Left lobe of liver (tissue), 2 donors: ENCODE data around the gene GOLIM4. TPM values are rescaled to one million over a fixed set of nuclear protein-coding genes. Genes with fewer than 3 reads are reported as not detected.

Experiments
- ATAC-seq: fragments of 200-7000 bp; cut with Tn5 transposase; one replicate; pipeline ENCODE4 v1.9.1; 2020; ENCODE audit warnings: mild to moderate bottlenecking, moderate library complexity
- DNase-seq: peaks from one replicate; pipeline ENCODE4 v3.0.0-alpha.2; 2020; ENCODE audit warnings: low spot score
- total RNA-seq: library from RNA; stranded (reverse); gene quantifications from one replicate; pipeline ENCODE4 v1.2.1, GENCODE V29; 2021
- donor health status: DM: no; HTN: no; CAD: no; lungs with moderate emphysema.
- donor health status: DM: no; HTN: yes; CAD: no.

The GOLIM4 gene
- total RNA-seq, 1 donor from 2014 or later: 39.2 TPM

DNA sequence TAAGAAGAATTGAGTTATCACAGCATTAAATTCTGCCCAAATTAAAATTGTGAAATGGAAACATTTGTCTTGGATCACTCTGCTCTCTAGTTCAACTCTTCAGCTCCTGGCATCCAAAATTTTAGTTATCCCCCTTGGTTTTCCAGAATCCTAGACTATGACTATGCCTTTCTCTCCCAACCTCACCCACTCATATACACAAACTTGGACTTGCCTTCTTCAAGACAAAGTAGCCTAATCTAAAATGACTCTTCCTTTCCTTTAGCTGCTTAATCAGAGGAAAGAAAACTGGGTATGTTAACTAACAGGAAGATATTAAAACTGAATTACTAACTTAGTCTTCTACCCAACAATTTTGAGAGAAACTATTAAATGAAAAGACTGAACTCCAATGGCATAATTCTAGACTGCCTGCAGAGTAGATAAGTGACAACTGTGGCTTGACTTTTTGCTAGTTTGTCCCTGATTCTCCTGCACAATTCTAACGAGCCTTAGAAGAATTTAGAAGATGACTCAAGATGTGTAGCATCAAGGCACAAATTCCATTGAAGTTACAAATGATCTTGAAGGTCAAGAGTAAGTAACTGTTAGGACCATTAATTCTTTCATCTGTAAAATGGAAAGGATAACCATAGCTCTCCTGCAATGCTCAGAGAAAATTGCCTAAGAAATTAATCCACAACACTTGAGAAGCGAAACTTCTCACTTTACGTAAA lies 5.2 kb upstream of the GOLIM4 start:
- ATAC-seq (no peak), DNase-seq (no peak)

DNA sequence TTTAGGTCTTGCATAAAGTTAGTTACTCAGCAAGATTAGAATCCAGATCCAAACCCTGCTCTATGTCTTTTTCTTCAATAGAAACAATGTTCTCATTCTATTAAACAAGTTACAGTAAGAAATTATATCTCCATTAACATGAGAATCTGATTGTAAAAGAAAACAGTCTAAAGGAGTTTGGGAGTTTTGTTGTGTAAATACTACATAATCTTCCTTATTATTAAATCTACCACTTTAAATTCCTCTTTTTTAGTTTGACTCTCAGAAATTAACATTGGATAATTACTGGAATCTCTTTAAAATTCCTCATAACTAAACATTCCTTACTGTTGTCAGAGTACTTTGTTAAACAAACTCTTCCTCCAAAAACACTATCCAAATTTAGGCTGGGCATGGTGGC lies 1.7 kb upstream of the GOLIM4 start:
- DNase-seq (no peak), ATAC-seq (no peak)

GRCh38 chr3:168096210-168096652 lies 507 bp upstream of the GOLIM4 start:
- ATAC-seq: peak; percentile 43
- DNase-seq: peak; percentile 77

DNA sequence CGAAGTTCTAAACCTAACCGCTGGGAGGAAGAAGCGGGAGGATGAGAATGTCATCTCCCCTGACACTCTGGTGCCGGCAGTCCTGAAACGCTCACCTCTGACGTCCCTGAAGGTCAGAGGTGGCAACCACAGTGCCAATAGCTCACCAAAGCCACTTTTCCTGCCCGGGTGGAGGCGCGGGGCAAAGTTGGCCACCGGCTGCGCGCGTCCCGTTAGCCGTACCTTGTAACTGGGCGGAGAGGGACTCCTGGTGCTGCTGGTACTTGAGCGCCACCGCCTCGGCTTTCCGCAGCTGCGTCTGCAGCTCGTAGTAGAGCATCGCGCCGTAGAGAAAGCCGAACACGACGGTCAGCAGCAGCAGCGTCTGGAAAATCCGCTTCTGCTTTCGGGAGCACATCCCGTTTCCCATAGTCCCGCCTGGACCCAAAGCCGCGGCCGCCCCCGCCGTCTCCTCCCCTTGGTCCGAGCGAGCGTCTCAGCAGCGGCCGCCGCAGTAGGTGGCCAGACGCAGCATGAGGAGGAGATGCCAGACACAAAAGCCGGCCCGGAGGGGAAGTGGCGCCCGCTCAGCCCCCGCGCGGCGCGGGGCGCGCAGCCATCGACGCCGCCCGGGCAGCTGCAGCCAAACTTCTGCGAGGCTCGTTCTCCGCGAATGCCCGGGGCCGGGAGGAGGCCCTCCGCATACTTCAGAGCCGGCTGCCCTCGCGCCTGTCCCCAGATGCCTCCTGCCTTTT lies 680 bp downstream of the GOLIM4 start:
- DNase-seq (peak; percentile 89), ATAC-seq (peak; percentile 59)

- ATAC-seq (no peak), DNase-seq (no peak)
Measured at GRCh38 chr3:168094580-168094876, 1.2 kb downstream of the GOLIM4 start.

DNA sequence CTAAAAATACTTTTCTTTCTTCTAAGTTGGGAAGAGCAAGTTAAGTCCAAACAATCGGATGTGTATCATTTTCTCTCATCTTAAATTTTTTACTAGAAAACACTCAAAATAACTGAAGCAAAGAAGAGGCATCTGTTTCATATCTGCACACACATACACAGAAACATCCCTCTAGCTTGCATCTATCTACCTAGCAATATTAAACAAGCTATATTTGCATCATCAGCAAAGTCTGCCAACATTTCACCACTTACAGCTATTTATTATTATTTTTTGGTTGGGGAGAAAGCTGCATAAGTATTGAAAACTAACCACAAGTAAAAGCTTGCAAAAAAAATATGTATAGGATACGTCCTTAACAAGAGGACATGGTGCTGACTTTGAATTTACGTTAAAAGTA lies 1.9 kb downstream of the GOLIM4 start:
- DNase-seq: no peak

DNA sequence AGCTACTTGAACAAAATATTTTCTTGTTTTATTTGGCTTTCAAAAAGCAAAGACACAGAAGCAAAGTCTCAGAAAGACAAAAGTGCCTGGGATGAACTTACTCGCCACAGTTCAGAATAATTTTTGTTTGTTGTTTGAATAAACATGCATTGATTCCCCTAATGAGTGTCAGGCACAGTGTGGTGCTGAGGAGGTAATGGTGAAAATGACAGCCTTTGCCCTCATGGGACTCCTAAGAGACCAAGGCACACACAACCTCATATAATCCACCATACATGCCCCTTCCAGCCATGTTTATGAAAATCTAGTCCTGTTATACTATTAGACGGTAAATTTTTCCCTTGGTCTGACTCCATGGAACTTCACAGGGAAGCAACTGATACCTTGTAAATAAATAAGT lies 2.5 kb downstream of the GOLIM4 start:
- DNase-seq (no peak), ATAC-seq (no peak)

More for the DNA sequence above, 1.9 kb downstream of the GOLIM4 start:
- no peak for ATAC-seq

GRCh38 chr3:168091941-168092340 lies 3.8 kb downstream of the GOLIM4 start:
- ATAC-seq (no peak), DNase-seq (no peak)

GRCh38 chr3:168091302-168091858 lies 4.3 kb downstream of the GOLIM4 start:
- ATAC-seq: peak; percentile 5

DNA sequence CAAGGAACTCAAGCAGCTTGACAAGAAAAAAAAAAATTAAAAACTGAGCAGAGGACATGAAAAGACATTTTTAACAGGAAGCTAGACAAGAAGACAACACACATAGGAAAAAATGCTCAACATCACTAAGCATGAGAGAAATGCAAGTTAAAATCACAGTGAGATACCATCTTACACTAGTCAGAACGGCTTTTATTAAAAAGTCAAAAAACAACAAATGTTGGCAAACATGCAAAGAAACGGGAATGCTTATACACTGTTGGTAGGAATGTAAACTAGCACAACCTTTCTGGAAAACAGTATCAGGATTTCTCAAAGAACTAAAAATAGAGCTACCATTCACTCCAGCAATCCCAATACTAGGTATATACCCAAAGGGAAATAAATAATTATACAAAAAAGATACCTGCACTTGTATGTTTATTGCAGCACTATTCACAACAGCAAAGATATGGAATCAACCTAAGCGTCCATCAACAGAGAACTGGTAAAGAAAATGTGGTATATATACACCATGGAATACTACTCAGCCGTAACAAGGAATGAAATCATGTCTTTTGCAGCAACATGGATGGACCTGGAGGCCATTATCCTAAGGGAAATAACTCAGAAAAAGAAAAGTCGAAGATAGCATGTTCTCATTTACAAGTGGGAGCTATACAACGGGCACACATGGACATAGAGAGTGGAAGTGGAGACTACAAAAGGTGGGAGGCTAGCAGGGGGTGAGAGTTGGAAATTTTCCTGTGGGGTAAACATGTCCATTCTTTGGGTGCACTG lies 5.2 kb downstream of the GOLIM4 start:
- no peak for ATAC-seq
- DNase-seq: no peak

More at GRCh38 chr3:168091302-168091858, 4.3 kb downstream of the GOLIM4 start:
- DNase-seq: no peak

DNA sequence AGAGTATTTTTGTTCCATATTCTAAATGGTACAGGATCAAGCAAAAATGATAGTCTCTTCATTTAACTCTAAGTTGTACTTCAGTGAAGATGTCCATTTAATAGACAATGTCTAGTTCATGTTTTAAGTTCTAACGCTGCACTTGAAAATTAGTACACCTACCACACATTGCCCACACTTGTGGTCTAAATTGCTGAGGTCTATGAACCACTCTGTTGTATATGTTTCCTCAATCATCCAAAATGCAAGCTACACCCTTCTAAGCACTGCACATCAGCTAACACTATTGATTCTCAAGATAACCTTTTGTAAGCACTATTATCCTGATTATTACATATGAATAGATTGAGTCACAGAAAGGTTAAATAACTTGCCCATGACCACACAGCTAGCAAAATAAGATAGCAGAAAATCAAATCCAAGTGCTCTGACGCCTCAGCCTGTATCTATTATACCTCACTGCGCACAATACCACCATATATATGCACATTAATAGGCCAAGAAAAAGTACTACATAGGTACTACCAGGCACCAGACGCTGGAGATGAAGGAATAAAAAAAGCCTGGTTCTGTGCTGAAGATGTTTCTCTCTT lies 6.4 kb downstream of the GOLIM4 start:
- ATAC-seq: no peak
- no peak for DNase-seq

DNA sequence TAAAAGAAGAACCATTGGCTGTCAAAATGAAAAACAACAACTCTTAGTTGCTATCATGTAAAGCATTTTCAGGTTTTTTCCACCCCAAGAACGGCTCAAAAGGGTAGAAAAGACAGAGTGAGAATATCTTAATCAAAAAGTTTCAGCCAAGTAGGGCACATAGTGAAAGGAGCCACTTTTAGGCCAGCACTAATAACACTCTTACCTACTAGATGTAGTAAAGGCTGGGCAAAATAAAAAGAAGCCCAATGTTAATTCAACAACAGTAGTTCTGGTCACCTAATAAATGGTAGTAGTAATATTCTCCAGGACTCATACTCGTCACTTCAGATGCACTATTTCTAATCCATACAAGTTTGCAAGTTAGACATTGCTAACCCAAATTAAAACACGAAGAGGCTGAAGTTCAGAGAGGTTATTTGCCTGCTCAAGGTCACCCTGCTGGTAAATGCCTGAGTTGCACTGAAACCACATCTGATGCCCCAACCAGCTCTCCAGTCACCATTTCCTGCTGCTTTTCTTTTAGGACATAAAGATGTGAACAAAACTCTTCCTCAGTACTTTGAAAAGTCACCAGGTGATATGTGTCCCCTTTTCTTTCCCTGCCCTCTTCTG lies 7.5 kb downstream of the GOLIM4 start:
- ATAC-seq (peak; percentile 70), DNase-seq (peak; percentile 52)

- no peak for DNase-seq
- ATAC-seq: no peak
Measured at GRCh38 chr3:168087539-168087938, 8.2 kb downstream of the GOLIM4 start.

GRCh38 chr3:168086541-168087260 lies 9.0 kb downstream of the GOLIM4 start:
- DNase-seq (no peak), ATAC-seq (no peak)

GRCh38 chr3:168085491-168086119 lies 10.1 kb downstream of the GOLIM4 start:
- no peak for DNase-seq
- ATAC-seq: no peak

- no peak for DNase-seq
- no peak for ATAC-seq
Measured at GRCh38 chr3:168083906-168084305, 11.8 kb downstream of the GOLIM4 start.

GRCh38 chr3:168081856-168082255 lies 13.9 kb downstream of the GOLIM4 start:
- ATAC-seq (no peak), DNase-seq (no peak)

DNA sequence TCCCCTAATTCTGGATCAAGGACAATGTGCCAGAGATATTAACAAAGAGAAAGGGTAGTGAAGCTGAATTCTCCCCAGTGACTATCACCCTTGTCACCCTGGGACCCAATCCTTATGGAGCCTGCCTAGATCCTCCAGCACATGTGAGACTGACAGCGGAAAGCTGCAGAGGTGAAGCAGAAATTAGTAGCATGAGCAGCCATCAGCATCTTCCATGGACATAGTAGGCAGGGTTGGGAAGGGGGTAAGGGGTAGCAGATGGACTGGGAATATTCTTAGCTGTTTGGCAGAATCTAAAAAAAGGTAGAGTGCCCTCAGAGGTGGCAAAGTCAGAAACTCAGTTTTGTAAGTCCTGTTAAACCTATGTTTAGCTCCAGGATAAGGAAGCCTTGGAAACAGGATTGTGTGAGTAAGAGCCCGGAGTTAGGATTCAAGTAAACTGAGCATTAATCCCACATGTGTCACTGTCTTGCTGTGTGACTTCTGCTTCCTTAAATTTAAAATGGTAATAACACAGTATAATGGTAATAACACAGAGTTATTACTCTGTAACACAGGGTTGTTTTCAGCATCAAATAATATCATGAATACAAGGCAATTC lies 14.5 kb downstream of the GOLIM4 start:
- ATAC-seq (peak; percentile 18), DNase-seq (no peak)
